KOPT-K1 (cell line): ENCODE data around the gene XBP1.

Experiments used
- H3K27ac ChIP-seq: fragments of 200-600 bp; sonication (generic); 2 replicates; pipeline ENCODE4 v1.5.1; 2016; ENCODE audit warnings: antibody characterized with exemption, mild to moderate bottlenecking, low read depth, low read length; ENCODE audit not compliant: poor library complexity, severe bottlenecking
- H3K36me3 ChIP-seq: fragments of 200-600 bp; sonication (generic); 2 replicates; pipeline ENCODE4 v1.5.1; 2017; ENCODE audit warnings: antibody characterized with exemption, mild to moderate bottlenecking, low read length, moderate library complexity; ENCODE audit not compliant: insufficient read depth
- H3K9me3 ChIP-seq: fragments of 200-600 bp; sonication (generic); 2 replicates; pipeline ENCODE4 v1.5.1; 2017; ENCODE audit warnings: antibody characterized with exemption, low read length, mild to moderate bottlenecking; ENCODE audit not compliant: insufficient read depth, poor library complexity, severe bottlenecking

The XBP1 gene

DNA sequence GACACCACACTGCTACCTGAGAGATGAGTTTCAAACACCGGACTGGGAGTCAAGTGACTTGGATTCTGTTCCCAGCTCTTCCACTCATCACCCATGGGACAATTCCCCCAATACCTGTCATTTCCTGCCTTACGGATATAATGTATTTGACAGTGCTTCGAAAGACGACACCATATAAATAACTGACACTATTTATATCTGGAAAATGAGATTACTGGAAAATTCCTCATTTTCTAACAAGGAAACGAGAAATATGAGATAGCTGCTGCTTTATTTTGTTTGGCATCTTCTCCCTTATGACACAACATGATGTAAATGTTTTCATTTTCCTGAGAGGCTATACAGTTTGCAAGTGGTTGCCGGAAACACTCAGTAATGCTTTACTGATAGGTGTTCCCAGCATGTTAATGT is 49.9 kb downstream of the XBP1 start:
- Histone ChIP-seq H3K27ac (no peak overlapping the region), H3K9me3 (no peaks in the 10 kb centered on the region)

More for the DNA sequence above, 49.9 kb downstream of the XBP1 start:
- H3K36me3 ChIP-seq, result peaks cover 36% of the 10 kb centered on the region
